Coronary artery (tissue), 2 donors: ENCODE measurements around the gene KRTAP5-1.

Experiments used
- DNase-seq: peaks from one replicate; pipeline ENCODE4 v3.0.0-alpha.2; 2017; ENCODE audit warnings: low spot score
- H3K27ac ChIP-seq, 2 donors: fragments of 200-600 bp; sonication (generic); one replicate each; pipeline ENCODE4 v1.5.1; 2016 to 2019
- H3K4me3 ChIP-seq: fragments of 200-600 bp; sonication (generic); 2 replicates; pipeline ENCODE4 v1.5.1; 2016; ENCODE audit warnings: mild to moderate bottlenecking, moderate library complexity
- CTCF ChIP-seq: fragments of 200-600 bp; sonication (generic); IDR thresholded peaks from one replicate; pipeline ENCODE4 v1.5.1; 2019; ENCODE audit warnings: antibody characterized with exemption

The KRTAP5-1 gene

DNA sequence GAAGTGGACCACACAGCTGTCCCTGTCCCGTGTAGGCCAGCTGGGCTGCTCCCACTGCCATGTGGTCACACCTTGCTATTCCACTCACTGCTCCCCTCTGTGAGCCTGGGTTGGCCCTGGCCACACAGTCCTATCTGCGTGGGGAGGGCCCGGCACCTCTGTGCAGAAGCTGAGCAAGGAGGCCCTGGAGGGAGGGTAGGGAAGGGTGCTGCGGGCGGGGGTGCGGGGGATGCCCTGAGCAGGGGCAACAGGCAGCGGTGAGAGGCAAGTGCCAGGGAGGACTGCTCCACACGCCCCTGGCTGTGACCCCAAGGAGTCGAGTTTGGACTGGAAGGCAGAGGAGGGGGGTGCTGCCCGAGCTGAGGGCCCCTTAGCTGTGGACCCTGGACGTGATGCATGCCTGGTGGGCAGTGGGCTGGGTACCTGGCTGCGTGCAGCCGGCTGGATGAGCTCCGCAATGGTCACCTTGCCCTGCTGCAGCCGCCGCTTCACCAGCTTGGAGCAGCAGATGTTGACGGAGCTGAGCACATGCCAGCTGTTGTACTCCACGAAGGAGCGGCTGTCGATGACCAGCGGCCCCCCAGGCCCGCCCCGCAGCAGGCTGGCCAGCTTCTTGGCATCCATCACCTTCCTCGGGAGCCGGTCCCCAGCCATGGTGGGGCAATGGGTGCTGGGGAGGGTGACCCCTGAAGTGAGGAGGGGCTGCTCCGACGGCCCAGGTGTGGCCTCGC lies 19.7 kb downstream of the KRTAP5-1 start:
- DNase-seq: no peak
- Histone ChIP-seq H3K27ac (peak overlapping the region; percentile 21 to 69), H3K4me3 (no peak overlapping the region)
- TF ChIP-seq CTCF: no peak

GRCh38 chr11:1564535-1565172 lies 20.4 kb downstream of the KRTAP5-1 start:
- no peak overlapping the region for H3K4me3 ChIP-seq
- peak overlapping the region; percentile 21 to 69 for H3K27ac ChIP-seq
- DNase-seq: no peak
- TF ChIP-seq CTCF: no peak

GRCh38 chr11:1563697-1564534 lies 21.2 kb downstream of the KRTAP5-1 start:
- H3K27ac ChIP-seq: peak overlapping the region in 1 of 2 donors; percentile 69
- no peak overlapping the region for H3K4me3 ChIP-seq
- no peak for DNase-seq
- no peak for TF ChIP-seq CTCF

- no peak for TF ChIP-seq CTCF
- no peak for DNase-seq
- no peak overlapping the region for H3K4me3 ChIP-seq
- H3K27ac ChIP-seq: peak overlapping the region in 1 of 2 donors; percentile 69
Observed at GRCh38 chr11:1563149-1563638, 21.9 kb downstream of the KRTAP5-1 start.

DNA sequence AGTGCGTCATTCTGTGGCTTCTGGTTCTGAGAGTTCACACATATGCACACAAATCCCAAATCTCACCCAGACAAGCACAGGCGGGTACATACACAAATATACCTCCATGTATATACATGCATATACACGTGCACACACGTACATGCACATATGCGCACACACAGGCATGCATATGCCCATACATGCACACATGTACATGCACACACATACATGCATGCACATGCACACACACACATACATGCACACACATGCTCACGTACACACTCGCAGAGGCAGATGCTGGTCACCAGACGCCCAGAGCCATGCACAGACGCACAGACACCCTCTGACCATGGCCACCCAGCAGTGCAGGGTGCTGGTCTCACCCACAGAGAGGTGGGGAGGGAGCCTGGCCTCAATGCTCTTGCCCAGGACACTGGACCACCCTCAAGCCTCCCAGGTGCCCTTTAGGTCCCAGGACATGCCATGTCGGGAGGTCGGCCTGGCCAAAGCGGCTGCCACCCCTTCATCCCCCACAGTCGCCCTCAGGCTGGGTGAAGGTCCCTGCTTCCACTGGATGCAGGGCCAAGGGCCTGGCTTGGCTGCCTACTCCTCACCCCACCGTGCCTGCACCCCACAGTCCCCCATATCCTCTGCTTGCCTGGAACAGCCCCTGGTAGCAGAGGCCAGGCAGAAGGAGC lies 22.5 kb downstream of the KRTAP5-1 start:
- no peak for TF ChIP-seq CTCF
- DNase-seq: no peak
- H3K4me3 ChIP-seq: no peak overlapping the region
- no peak overlapping the region for H3K27ac ChIP-seq

GRCh38 chr11:1561955-1562354 lies 23.1 kb downstream of the KRTAP5-1 start:
- peak overlapping the region in 1 of 2 donors; percentile 100 for H3K27ac ChIP-seq
- no peak for TF ChIP-seq CTCF
- no peak for DNase-seq
- no peak overlapping the region for H3K4me3 ChIP-seq
